Gastroesophageal sphincter (tissue), 4 donors: ENCODE data around the gene CYS1. TPM values are rescaled to one million over a fixed set of nuclear protein-coding genes. Genes with fewer than 3 reads are reported as not detected.

Source experiments
- ATAC-seq: fragments of 150-250 bp; one replicate; pipeline ENCODE4 v1.9.1; 2016; ENCODE audit warnings: mild to moderate bottlenecking, moderate library complexity
- H3K27ac ChIP-seq, 4 donors: fragments of 200-600 bp; sonication (generic) in 3 of 4; 1 replicate in 3 of 4; 2 replicates in 1 of 4; pipeline ENCODE4 v1.5.1; 2016 to 2019
- H3K27me3 ChIP-seq: fragments of 200-600 bp; sonication (generic); one replicate; pipeline ENCODE4 v1.5.1; 2019
- H3K36me3 ChIP-seq, 2 donors: fragments of 200-600 bp; sonication (generic); one replicate each; pipeline ENCODE4 v1.5.1; 2019; ENCODE audit warnings: control low read depth in 1 of 2
- H3K4me1 ChIP-seq, 3 donors: fragments of 200-600 bp; sonication (generic); 1 replicate in 2 of 3; 2 replicates in 1 of 3; pipeline ENCODE4 v1.5.1; 2016 to 2019; ENCODE audit warnings: control low read depth in 2 of 3
- H3K4me3 ChIP-seq, 2 donors: fragments of 200-600 bp; sonication (generic); one replicate each; pipeline ENCODE4 v1.5.1; 2019; ENCODE audit warnings: mild to moderate bottlenecking in 1 of 2, moderate library complexity in 1 of 2
- H3K9me3 ChIP-seq, 3 donors: fragments of 200-600 bp; sonication (generic); one replicate each; pipeline ENCODE4 v1.5.1; 2017 to 2019; ENCODE audit warnings: control low read depth in 2 of 3
- CTCF ChIP-seq, 4 experiments: fragments of 200-600 bp in 2 of 4; fragments of 450-650 bp in 2 of 4; sonication (generic) in 1 of 4; IDR thresholded peaks; one replicate each; pipeline ENCODE4 v1.5.1; 2017 to 2019; ENCODE audit warnings: antibody characterized with exemption in 4 of 4, mild to moderate bottlenecking in 2 of 4, moderate library complexity in 2 of 4
- EP300 ChIP-seq: sonication (generic); formaldehyde crosslinking; IDR thresholded peaks from one replicate; pipeline ENCODE4 v1.6.1; 2017; ENCODE audit warnings: antibody characterized with exemption, mild to moderate bottlenecking
- POLR2A ChIP-seq, 2 donors: fragments of 450-650 bp; IDR thresholded peaks; one replicate each; pipeline ENCODE4 v1.6.1; 2017; ENCODE audit warnings: antibody characterized with exemption in 2 of 2, mild to moderate bottlenecking in 2 of 2, moderate library complexity in 1 of 2
- POLR2AphosphoS5 ChIP-seq: sonication (generic); formaldehyde crosslinking; IDR thresholded peaks from one replicate; pipeline ENCODE4 v1.6.1; 2017; ENCODE audit warnings: antibody characterized with exemption
- WGBS, 2 donors: methylation state at CpG; one replicate each; pipeline ENCODE4 v1.1.5; 2018; ENCODE audit warnings: low coverage in 1 of 2; 5-methylcytosine and 5-hydroxymethylcytosine counted together
- total RNA-seq, 4 donors: library from RNA; depleted of rRNA; stranded (reverse); fragments of >200 nt; gene quantifications; one replicate each; pipeline ENCODE4 v1.1.0, GENCODE V29; 2016

Gene CYS1
- total RNA-seq, 4 donors from 2014 or later: 8.6 to 50.7 (median 32.6) TPM

- H3K9me3 ChIP-seq: no peaks in the 10 kb centered on the region
- H3K27me3 ChIP-seq: peaks cover 7% of the 10 kb centered on the region
- 77 to 78% methylated on average over 1 to 4 of the region's 5 CpGs for WGBS, 2 donors
- no peaks in the 10 kb centered on the region for H3K36me3 ChIP-seq
- ATAC-seq: no peak
- peaks cover 0 to 59% (median 11%) of the 10 kb centered on the region in 3 donors for H3K4me1 ChIP-seq
- TF ChIP-seq POLR2A (IDR thresholded peaks at IDR 0.05) (no peak), EP300 (no peak), POLR2AphosphoS5 (no peak), CTCF (IDR thresholded peaks at IDR 0.05) (no peak)
- H3K27ac ChIP-seq: no peak overlapping the region
- H3K4me3 ChIP-seq: no peak overlapping the region
Observed at GRCh38 chr2:10076988-10077527, 3.2 kb downstream of the CYS1 start.

GRCh38 chr2:10076511-10076910, 3.7 kb downstream of the CYS1 start:
- no peaks in the 10 kb centered on the region for H3K36me3 ChIP-seq
- peaks cover 7% of the 10 kb centered on the region for H3K27me3 ChIP-seq
- H3K9me3 ChIP-seq: no peaks in the 10 kb centered on the region
- 82 to 92% methylated on average over 10 to 13 of the region's 13 CpGs for WGBS, 2 donors
- no peak for ATAC-seq
- no peak overlapping the region for H3K4me3 ChIP-seq
- peaks cover 0 to 60% (median 11%) of the 10 kb centered on the region in 3 donors for H3K4me1 ChIP-seq
- H3K27ac ChIP-seq: no peak overlapping the region
- TF ChIP-seq EP300 (no peak), POLR2AphosphoS5 (no peak), CTCF (IDR thresholded peaks at IDR 0.05) (no peak), POLR2A (IDR thresholded peaks at IDR 0.05) (no peak)

- H3K27me3 ChIP-seq: peaks cover 6% of the 10 kb centered on the region
- H3K27ac ChIP-seq: no peak overlapping the region
- no peaks in the 10 kb centered on the region for H3K9me3 ChIP-seq
- no peaks in the 10 kb centered on the region for H3K36me3 ChIP-seq
- WGBS, 2 donors: 71 to 75% methylated on average over 3 to 6 of the region's 9 CpGs
- H3K4me3 ChIP-seq: no peak overlapping the region
- H3K4me1 ChIP-seq: peaks cover 0 to 52% (median 11%) of the 10 kb centered on the region in 3 donors
- no peak for ATAC-seq
- TF ChIP-seq EP300 (no peak), POLR2AphosphoS5 (no peak), CTCF (IDR thresholded peaks at IDR 0.05) (no peak), POLR2A (IDR thresholded peaks at IDR 0.05) (no peak)
Observed at GRCh38 chr2:10075571-10076209, 4.5 kb downstream of the CYS1 start.

- H3K27ac ChIP-seq: no peak overlapping the region
- peaks cover 0 to 46% (median 11%) of the 10 kb centered on the region in 3 donors for H3K4me1 ChIP-seq
- 50 to 86% methylated on average over 3 to 13 of the region's 13 CpGs for WGBS, 2 donors
- no peaks in the 10 kb centered on the region for H3K9me3 ChIP-seq
- TF ChIP-seq POLR2AphosphoS5: no peak
- TF ChIP-seq EP300: no peak
- H3K36me3 ChIP-seq: no peaks in the 10 kb centered on the region
- peaks cover under 1% of the 10 kb centered on the region for H3K27me3 ChIP-seq
- no peak overlapping the region for H3K4me3 ChIP-seq
- ATAC-seq: no peak
Observed at GRCh38 chr2:10075101-10075500, 5.1 kb downstream of the CYS1 start.

GRCh38 chr2:10073706-10074105, 6.5 kb downstream of the CYS1 start:
- TF ChIP-seq CTCF (IDR thresholded peaks at IDR 0.05) (no peak), EP300 (no peak), POLR2A (IDR thresholded peaks at IDR 0.05) (no peak), POLR2AphosphoS5 (no peak)
- H3K9me3 ChIP-seq: no peaks in the 10 kb centered on the region
- H3K4me3 ChIP-seq: no peak overlapping the region
- peaks cover 0 to 35% (median 11%) of the 10 kb centered on the region in 3 donors for H3K4me1 ChIP-seq
- peak overlapping the region in 1 of 4 donors; percentile 23 for H3K27ac ChIP-seq
- no peak for ATAC-seq
- 29% methylated on average over 4 of the region's 8 CpGs; no CpG with 5 or more reads in 1 of the 2 donors for WGBS, 2 donors
- H3K36me3 ChIP-seq: no peaks in the 10 kb centered on the region
- H3K27me3 ChIP-seq: no peaks in the 10 kb centered on the region
